HCEC 1CT (cell line): ENCODE measurements around the gene COL16A1.

ENCODE experiments used
- DNase-seq: peaks from one replicate; pipeline ENCODE4 v3.0.0-alpha.2; 2017

Gene COL16A1

DNA sequence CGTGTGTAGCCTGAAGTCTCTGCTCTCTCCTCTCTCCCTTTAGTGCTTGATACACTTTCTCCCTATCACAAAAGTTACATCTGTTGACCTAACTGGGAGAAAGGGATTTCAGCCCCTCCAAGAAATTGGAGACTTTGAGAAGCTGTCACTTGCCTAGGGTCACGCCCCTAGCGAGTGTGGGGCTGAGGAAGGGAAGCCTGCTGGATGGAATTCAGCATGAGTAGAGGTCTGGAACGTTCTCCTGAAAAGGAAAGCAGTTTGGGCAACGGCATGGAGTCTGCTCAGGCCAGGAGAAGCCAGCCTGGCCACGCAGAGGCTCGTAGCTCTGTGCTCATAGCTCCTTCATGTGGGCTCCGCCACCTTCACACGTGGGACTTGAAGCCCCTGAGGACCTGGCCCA lies 22.4 kb downstream of the COL16A1 start:
- no peak for DNase-seq

GRCh38 chr1:31679676-31680230 lies 24.1 kb downstream of the COL16A1 start:
- no peak for DNase-seq

- no peak for DNase-seq
Measured at GRCh38 chr1:31679091-31679490, 24.7 kb downstream of the COL16A1 start.

DNA sequence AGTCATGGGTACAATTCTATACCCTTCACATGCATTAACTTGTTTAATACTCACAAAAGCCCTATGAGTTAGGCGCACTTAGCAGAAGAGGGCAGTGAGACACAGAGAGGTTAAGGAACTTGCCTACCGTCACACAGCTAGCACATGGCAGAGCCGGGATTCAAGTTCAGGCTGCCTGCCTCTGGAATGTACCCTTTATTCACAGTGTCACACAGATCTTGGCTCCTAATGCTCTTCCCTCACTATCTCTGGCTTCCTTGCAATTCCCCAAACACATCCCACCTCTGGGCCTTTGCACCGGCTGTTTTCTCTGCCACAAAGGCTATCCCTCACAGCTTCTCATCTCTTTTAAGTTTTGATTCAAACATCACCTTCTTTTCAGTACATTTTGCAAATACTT lies 25.1 kb downstream of the COL16A1 start:
- DNase-seq, result no peak

- no peak for DNase-seq
Measured at GRCh38 chr1:31677949-31678348, 25.9 kb downstream of the COL16A1 start.

DNA sequence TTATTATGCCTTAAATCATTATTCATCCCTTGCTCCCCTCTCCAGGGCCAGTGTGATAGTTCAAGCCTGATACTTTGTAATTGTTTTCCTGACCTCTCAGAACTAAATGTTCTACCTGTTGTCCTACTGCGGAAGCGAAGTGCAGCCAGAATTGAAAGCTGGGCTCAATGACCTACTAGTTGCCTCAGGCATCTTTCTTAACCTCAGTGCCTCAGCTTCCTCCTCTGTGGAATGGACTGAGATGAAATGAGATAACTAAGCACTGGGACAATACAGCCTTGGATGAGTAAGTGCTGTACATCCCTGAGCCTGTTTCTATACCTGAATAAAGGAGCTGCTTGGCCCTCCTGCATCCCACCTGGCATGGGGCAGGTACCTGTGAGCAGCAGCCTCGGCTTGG lies 26.4 kb downstream of the COL16A1 start:
- DNase-seq, result no peak

DNA sequence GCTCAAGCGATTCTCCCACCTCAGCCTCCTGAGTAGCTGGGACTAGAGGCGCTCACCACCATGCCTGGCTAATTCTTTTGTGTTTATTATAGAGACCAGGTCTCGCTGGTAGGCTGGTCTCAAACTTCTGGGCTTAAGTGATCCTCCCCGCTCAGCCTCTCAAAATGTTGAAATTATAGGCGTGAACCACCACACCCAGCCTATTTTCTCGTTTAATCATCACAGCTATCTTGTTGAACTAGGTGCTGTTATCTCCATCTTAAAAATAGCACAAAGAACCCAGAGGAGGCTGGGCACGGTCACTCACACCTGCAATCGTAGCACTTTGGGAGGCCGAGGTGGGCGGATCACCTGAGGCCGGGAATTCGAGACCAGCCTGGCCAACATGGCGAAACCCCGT lies 28.1 kb downstream of the COL16A1 start:
- no peak for DNase-seq

DNA sequence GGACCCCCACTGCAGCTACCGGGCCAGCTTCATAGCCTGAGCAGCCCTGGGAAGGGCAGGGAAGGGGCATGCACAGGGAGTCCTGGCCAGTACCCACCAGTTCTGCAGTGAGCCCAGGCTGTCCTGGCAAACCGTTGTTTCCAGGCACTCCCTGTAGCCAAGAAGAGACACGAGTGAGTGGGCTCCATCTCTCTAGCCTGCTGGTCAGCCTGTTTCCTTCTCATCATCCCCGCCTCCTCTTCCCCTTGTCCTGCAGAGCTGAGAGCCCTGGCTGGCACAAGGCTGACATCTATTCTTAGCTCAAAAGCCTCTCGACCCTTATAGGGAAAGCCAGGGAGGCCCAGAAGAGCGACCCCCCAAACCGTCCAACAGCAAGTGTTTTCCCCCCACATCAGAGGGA lies 28.7 kb downstream of the COL16A1 start:
- DNase-seq, result no peak

DNA sequence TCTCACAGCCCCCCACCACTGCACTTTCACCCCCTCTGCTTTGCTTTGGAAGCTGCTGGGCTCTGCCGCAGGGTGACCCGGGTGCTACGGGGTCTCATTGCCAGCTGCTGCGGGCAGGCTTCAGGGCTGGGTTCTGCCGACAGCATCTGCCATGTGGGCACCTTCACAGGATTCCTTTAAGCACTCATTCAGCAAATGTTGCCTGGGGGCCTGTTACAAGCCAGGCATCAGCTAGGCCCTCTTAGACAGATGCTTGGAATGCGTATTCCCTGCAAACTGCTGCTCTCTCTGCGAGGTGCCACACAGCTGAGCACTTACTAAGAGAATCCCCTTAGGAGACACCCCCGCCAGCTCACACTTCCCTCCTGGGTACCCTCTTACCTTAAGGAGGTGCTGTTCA lies 29.2 kb downstream of the COL16A1 start:
- no peak for DNase-seq

DNA sequence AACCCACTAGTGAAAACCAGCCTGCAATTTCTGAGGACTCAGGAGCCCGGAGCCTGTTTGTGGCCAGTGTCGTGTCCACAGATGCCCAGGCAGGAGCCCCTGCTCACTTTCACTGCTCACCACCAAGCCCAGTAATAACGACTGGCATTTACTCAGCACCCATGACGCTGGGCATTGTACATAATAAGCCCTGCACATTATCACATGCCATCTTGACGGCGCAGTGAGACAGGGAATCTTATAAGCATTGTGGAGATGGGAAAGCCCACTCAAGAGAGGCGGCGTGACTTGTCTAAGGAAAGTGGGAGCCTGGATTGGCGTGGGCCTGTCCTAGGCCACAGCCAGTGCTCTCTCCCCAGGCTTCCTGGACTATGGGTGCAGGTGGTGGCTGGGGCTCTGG lies 30.4 kb downstream of the COL16A1 start:
- DNase-seq, result no peak

GRCh38 chr1:31672986-31673385 lies 30.8 kb downstream of the COL16A1 start:
- DNase-seq, result no peak

DNA sequence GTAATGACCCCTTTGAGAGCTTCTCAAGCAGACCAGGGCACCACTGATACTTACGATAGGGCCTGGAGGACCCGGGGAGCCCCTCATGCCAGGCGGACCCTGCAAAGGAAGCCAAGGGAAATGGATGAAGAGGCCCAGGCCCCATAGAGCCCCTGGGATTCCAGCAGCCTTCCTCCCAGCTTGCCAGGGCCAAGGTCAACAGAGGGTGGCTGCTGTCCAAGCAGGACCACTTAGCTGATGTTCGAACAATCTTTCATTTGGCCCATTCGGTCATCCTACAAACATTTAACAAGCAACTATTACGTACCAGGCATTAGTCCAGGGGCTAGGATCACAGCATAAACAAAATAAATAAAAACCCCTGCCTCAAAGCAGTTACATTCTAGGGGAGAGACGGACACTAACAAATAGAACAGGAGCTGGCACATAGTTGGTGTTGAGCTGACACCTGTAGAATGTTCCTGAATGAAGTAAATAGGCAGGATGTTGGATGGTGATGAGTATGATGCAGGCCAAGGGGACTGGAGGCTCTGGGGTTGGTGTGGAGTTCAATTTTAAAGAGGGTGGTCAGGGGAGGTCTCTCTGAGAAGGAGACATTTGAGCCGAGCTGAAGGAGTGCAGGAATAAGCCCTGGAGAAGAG lies 32.1 kb downstream of the COL16A1 start:
- no peak for DNase-seq

GRCh38 chr1:31671147-31671546 lies 32.7 kb downstream of the COL16A1 start:
- DNase-seq, result no peak

GRCh38 chr1:31670593-31670964 lies 33.2 kb downstream of the COL16A1 start:
- no peak for DNase-seq

DNA sequence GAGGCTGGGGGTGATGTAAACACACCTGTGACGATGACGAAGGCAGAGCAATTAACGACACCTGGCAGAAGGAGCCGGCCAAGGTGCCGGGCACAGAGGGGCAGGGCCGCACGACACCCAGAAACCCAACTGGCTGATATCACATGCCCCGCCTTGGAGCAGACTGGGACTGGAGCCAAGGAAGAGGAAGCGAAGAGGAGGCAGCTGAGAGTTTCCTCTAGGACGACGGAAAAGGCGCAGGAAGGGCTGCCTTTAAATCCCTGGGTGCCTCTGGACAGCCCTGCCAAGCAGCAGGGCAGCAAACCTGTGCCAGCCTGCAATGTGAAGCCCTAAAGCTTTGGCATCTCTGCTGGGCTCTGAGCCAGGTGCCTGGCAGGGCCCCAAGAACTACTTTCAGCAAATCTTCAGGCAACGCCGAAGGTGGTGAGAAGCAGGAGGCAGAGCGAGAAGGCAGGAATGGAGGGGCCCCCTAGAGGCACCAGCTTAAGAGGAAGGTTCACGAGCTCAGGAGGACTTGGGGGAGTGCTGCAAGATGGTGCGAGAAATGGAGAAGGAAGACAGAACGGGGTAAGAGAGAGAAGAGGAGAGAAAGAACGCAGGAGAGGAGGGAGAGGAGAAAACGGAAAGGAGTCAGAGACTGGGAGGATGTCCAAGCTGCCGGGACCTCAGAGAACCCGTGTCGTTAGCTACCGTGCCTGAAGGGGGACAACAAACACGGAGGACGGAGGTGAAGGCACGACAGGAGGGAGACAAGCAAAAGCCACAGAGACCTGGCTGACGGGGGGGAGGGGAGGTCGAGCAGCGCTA lies 33.8 kb downstream of the COL16A1 start:
- DNase-seq, result no peak

DNA sequence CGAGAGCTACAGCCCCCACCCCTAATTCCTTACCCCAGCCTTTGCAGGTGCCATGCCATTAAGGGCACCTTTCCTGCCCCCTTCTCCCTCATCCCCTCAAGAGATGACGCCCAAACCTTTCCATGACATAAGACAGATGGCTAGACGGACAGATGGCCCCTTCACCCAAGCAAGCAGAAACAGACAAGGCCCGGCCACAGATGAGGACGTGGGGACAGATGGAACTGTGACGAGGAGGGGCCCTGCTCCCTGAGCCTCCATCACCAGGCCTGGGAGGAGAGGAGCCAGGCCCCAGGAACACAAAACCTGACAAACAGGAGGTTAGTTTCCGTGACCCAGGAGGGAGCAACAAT lies 34.4 kb downstream of the COL16A1 start:
- DNase-seq, result no peak

DNA sequence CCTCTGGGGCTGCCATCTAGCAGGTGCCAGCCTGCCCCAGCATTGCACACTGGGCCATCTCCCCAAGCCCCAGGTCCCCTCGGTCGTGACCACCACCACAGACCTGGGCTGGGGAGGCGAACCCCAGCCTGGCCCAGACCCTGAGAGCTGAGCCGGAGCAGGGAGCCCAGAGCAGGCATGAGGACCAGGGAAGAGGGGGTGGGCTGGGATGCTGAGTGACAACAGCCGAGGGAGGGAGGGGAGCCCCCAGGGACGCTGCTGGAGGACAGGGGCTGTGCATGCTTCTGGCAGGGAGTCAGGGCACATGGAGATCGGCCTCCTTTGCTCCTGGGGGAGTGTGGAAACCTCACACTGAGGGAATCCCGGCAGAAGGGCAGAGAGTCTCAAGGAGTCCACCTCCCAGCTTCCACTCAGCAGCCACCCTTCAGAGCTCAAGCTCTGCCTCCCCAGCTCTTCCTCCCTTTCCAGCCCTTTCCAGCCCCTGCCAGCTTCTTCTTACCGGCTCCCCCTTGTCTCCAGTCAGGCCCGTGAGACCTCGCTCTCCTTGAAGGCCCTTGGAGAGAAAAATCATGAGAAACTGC lies 35.4 kb downstream of the COL16A1 start:
- no peak for DNase-seq

DNA sequence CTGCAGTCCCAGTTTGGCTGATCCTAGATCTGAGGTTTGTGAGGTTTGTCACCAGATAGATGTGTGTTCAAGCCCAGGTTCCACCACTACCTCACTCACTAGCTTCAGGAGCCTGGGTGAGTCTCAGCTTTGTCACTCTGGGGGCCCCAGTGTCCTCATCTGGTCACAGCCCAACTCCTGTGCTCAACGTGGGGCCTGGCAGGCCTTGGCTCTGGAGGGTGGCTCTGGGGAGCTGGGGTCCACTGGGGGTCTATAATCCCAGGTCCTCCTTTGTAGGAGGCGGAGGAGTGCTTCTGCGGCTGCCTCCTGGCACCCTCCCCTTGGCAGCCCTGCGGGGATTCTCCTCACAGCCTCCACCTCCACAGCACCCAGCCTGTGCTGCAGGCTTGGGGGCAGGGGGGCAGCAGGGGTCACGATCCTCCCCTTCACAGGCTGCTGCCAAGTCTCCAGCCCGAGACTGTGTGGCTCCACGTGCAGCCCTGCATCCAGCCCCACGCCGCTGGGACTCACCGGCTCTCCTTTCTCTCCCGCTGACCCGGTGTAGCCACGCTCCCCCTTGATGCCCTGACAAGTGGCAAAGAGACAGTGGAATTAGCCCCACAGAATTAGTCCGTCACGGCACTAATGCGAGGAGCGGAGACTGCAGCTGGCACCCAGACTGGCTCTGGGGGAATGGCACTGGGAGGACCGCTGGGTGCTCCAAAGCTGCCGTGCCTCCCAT lies 36.6 kb downstream of the COL16A1 start:
- no peak for DNase-seq

DNA sequence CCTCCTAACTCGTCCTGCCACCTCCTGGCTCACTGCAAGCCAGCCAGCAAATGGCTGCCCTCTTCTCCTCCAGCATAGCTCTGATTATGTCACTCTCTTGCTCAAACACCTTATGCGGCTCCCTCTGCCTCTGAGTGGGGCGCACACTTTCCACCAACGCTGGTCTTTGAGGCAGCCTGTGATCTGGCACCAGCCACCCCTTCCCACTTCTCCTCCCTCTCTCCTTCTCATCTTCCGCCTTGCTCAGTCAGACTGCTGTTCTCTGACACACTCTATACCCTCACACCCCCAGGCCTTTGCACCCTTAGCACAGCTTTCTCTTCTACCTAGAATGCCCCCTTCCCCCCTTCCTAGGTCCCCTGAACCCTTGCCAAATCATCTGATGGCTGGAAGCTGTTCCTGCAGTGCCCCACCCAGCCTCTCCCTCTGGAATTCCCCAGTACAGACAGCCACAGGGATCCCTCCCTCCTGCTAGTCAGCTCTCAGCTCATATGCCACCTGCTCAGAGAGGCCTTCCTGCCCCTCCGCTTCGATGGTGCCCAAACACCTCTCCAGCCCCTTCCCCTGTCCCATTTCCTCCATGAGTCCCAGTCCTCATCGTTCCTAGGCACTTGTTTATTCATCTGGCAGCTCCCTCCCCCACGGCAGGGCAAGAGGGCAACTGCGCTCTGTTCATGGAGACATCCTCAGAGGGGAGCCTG lies 37.4 kb downstream of the COL16A1 start:
- DNase-seq, result no peak

DNA sequence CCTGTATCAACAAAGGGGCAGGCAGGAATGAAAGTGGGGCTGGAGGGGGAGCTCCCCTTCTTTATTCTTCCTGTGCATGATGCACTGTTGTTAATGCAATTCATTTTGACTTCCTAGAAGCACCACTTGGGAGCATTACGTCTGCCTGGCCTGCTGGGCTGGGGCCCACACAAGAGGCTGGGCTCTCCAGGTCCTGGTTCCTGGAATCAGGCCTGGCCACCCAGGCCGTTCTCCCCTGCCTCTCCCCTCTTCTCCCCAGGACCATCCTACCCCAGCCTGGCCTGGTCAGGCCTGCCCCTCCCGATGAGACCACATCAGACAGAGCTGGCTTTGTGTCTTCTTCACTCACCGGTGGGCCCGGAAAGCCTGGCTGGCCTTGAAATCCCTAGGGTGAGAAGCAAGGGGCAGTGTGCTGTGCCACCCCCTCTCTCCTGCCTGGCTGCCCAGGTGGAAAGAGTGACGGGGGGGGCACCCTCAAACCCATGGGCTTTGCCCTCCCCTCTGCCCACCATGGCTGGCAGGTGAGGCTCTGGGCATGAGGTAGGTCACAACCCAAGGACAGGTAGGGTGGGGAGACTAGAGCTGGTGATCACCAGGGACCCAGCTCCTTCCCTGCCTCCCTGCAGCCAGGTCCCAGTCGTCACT lies 38.5 kb downstream of the COL16A1 start:
- no peak for DNase-seq

- DNase-seq, result no peak
Measured at GRCh38 chr1:31664528-31664927, 39.3 kb downstream of the COL16A1 start.
